ENCODE data around the gene LNX1.

Gene LNX1

DNA sequence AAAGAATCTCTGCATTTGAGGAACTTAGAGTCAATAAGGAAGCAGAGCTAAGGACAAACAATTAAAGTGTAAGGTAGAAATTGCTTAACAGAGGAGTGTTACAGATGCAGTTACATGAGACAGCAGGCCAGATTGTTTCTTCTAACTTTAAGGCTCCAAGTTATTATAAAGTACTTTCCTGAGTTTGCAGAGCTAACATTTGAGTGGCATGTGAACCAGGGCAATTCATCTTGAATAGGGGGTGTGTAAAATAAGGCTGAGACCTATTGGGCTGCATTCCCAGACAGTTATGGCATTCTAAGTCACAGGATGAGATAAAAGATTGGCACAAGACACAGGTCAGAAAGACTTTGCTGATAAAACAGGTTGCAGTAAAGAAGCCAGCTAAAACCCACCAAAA is 7.6 kb upstream of the LNX1 start:
- Histone ChIP-seq H3K27me3 (replicated peaks; ENCODE audit: control insufficient read depth, insufficient read depth, low read length) (no peaks in the 10 kb centered on the region), H3K36me3 (ENCODE audit: control insufficient read depth, insufficient read depth, low read length) (no peaks in the 10 kb centered on the region), H3K4me3 (replicated peaks; ENCODE audit: low read depth, low read length) (no peak overlapping the region)
- TF ChIP-seq, protein P1, sequence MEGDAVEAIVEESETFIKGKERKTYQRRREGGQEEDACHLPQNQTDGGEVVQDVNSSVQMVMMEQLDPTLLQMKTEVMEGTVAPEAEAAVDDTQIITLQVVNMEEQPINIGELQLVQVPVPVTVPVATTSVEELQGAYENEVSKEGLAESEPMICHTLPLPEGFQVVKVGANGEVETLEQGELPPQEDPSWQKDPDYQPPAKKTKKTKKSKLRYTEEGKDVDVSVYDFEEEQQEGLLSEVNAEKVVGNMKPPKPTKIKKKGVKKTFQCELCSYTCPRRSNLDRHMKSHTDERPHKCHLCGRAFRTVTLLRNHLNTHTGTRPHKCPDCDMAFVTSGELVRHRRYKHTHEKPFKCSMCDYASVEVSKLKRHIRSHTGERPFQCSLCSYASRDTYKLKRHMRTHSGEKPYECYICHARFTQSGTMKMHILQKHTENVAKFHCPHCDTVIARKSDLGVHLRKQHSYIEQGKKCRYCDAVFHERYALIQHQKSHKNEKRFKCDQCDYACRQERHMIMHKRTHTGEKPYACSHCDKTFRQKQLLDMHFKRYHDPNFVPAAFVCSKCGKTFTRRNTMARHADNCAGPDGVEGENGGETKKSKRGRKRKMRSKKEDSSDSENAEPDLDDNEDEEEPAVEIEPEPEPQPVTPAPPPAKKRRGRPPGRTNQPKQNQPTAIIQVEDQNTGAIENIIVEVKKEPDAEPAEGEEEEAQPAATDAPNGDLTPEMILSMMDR (IDR thresholded peaks at IDR 0.05; ENCODE audit: insufficient read depth, low read length, poor library complexity, severe bottlenecking), result no peak
- DNase-seq (ENCODE audit: extremely low read depth, insufficient read length), result no peak

DNA sequence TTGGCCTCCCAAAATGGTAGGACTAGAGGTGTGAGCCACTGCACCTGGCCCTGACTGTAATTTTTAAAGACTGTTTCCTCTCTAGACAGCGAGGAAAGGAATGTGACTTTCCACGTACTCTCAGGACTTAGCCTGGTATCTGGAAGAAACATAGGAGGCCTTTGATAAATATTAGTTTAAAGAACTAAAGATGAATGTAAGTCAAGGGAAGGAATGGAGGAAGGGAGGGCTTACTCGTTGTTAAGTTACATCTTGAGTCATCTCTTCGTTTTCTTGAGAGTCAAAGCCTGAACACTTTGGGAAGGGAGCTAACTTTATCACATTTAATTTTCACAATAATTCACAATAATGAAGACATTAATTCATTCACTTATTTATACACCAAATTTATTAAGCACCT is 7.2 kb upstream of the LNX1 start:
- TF ChIP-seq, protein P1 (IDR thresholded peaks at IDR 0.05; ENCODE audit: insufficient read depth, low read length, poor library complexity, severe bottlenecking), result no peak
- no peak overlapping the region for H3K4me3 ChIP-seq (replicated peaks; ENCODE audit: low read depth, low read length)
- DNase-seq (ENCODE audit: extremely low read depth, insufficient read length), result no peak
- no peaks in the 10 kb centered on the region for H3K27me3 ChIP-seq (replicated peaks; ENCODE audit: control insufficient read depth, insufficient read depth, low read length)
- no peaks in the 10 kb centered on the region for H3K36me3 ChIP-seq (ENCODE audit: control insufficient read depth, insufficient read depth, low read length)

DNA sequence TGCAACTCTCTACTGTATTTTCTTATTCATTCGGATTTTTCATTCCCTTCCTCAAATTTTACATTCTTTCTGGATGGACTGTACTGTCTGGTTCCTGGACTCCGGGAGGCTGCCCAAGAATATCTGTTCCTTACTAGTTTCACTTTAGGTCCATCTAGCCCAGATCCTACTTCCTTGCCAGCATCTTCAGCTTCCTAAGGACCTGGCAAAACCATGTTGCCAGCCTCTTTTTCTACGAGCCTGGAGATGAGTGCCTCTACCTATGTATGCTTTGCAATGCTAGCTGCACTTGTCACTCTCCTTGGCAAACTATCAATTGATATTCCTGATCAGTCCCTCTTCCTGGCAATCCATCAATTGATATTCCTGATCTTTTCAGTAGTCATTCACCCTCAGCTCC is 5.6 kb upstream of the LNX1 start:
- no peak for DNase-seq (ENCODE audit: extremely low read depth, insufficient read length)
- Histone ChIP-seq H3K36me3 (ENCODE audit: control insufficient read depth, insufficient read depth, low read length) (no peaks in the 10 kb centered on the region), H3K4me3 (replicated peaks; ENCODE audit: low read depth, low read length) (no peak overlapping the region), H3K27me3 (replicated peaks; ENCODE audit: control insufficient read depth, insufficient read depth, low read length) (no peaks in the 10 kb centered on the region)
- TF ChIP-seq, protein P1 (IDR thresholded peaks at IDR 0.05; ENCODE audit: insufficient read depth, low read length, poor library complexity, severe bottlenecking), result no peak

DNA sequence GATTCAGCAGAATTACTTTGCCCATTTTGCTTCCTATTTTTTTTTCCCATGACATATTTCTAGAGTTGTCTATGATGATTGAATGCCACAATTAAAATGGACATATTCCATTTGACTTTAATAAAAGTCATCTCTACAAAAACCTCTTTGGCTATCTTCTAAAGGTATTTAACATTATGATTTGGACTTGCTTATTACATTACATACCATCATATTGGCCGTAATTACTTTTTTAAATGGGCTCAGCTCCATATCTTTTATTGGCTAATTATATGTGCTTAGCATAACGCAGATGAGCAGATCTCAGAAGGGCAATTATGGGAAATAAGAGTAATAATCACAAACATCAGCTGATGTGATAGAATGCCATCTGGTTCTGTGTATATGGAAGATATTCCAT is 4.5 kb upstream of the LNX1 start:
- DNase-seq (ENCODE audit: extremely low read depth, insufficient read length), result no peak
- TF ChIP-seq, protein P1 (IDR thresholded peaks at IDR 0.05; ENCODE audit: insufficient read depth, low read length, poor library complexity, severe bottlenecking), result no peak

DNA sequence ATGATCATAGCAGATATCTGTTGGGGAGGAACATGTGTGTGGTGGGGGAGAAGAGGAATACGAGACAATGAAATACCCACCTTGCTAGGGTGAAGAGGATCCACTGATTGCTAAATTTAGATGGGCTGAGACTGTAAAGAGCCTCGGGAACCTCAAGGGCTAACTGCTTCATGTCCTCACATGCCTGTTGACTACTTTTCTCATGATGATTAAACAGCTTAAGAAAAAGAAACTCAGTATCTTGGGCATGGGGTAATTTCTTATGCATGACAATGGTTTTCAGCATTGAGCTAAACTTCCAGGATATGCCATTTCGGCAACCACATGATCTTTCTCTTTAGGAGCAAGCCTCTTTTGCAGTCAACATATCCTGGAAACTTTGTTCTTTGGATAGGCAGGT is 3.9 kb upstream of the LNX1 start:
- H3K27me3 ChIP-seq (replicated peaks; ENCODE audit: control insufficient read depth, insufficient read depth, low read length), result no peaks in the 10 kb centered on the region
- no peak overlapping the region for H3K4me3 ChIP-seq (replicated peaks; ENCODE audit: low read depth, low read length)
- no peaks in the 10 kb centered on the region for H3K36me3 ChIP-seq (ENCODE audit: control insufficient read depth, insufficient read depth, low read length)
- TF ChIP-seq, protein P1 (IDR thresholded peaks at IDR 0.05; ENCODE audit: insufficient read depth, low read length, poor library complexity, severe bottlenecking), result no peak
- DNase-seq (ENCODE audit: extremely low read depth, insufficient read length), result no peak

More for the DNA sequence above, 4.5 kb upstream of the LNX1 start:
- H3K27me3 ChIP-seq (replicated peaks; ENCODE audit: control insufficient read depth, insufficient read depth, low read length), result no peaks in the 10 kb centered on the region
- H3K4me3 ChIP-seq (replicated peaks; ENCODE audit: low read depth, low read length), result no peak overlapping the region
- no peaks in the 10 kb centered on the region for H3K36me3 ChIP-seq (ENCODE audit: control insufficient read depth, insufficient read depth, low read length)

DNA sequence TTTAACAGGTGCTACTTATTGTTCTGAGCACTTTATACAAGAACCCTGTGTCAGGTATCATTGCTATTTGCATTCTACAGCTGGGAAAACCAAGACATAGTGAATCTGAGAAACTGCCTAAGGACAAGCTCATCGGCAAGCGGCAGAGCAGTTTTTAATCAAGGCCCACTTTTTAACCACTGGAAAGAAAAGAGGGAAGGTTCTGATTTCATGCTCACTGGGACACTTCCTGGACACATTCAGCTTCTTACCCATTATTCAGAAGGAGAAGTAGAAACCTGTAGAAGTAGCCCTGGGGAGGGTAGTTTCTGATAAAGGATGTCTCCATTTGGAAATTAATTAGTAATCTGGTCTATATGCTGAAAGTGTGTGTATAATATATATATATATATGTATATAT is 2.5 kb upstream of the LNX1 start:
- TF ChIP-seq, protein P1 (IDR thresholded peaks at IDR 0.05; ENCODE audit: insufficient read depth, low read length, poor library complexity, severe bottlenecking), result no peak
- no peaks in the 10 kb centered on the region for H3K27me3 ChIP-seq (replicated peaks; ENCODE audit: control insufficient read depth, insufficient read depth, low read length)
- DNase-seq (ENCODE audit: extremely low read depth, insufficient read length), result no peak

More for the DNA sequence above, 2.5 kb upstream of the LNX1 start:
- H3K36me3 ChIP-seq (ENCODE audit: control insufficient read depth, insufficient read depth, low read length), result no peaks in the 10 kb centered on the region
- no peak overlapping the region for H3K4me3 ChIP-seq (replicated peaks; ENCODE audit: low read depth, low read length)
